HG03565 (cell line): Measurements from ENCODE around the gene LYSMD3.

ENCODE experiments used
- ATAC-seq: cut with Tn5 transposase; IDR thresholded peaks from one replicate; pipeline ENCODE4 v1.9.1; 2021; ENCODE audit warnings: mild to moderate bottlenecking, moderate library complexity; ENCODE audit not compliant: unreplicated experiment

Gene LYSMD3

GRCh38 chr5:90548069-90548593, 18.7 kb upstream of the LYSMD3 start:
- ATAC-seq, result no peak

GRCh38 chr5:90547072-90547536, 17.7 kb upstream of the LYSMD3 start:
- ATAC-seq, result no peak

GRCh38 chr5:90546216-90546837, 16.9 kb upstream of the LYSMD3 start:
- no peak for ATAC-seq

GRCh38 chr5:90545511-90545910, 16.1 kb upstream of the LYSMD3 start:
- no peak for ATAC-seq

GRCh38 chr5:90542827-90543519, 13.6 kb upstream of the LYSMD3 start:
- ATAC-seq, result no peak

GRCh38 chr5:90534922-90535321, 5.5 kb upstream of the LYSMD3 start:
- ATAC-seq, result no peak

- ATAC-seq, result no peak
Observed at GRCh38 chr5:90533794-90534193, 4.4 kb upstream of the LYSMD3 start.

- ATAC-seq, result no peak
Observed at GRCh38 chr5:90530736-90531487, 1.5 kb upstream of the LYSMD3 start.

- peak; percentile 33 for ATAC-seq
Observed at GRCh38 chr5:90529939-90530677, 724 bp upstream of the LYSMD3 start.

GRCh38 chr5:90528601-90529193, 687 bp downstream of the LYSMD3 start:
- ATAC-seq, result no peak

- ATAC-seq, result no peak
Observed at GRCh38 chr5:90519081-90519480, 10.3 kb downstream of the LYSMD3 start.

GRCh38 chr5:90518661-90519060, 10.7 kb downstream of the LYSMD3 start:
- ATAC-seq, result no peak

- ATAC-seq, result no peak
Observed at GRCh38 chr5:90514520-90514919, 14.9 kb downstream of the LYSMD3 start.

GRCh38 chr5:90510438-90510837, 18.9 kb downstream of the LYSMD3 start:
- no peak for ATAC-seq

GRCh38 chr5:90506221-90506620, 23.2 kb downstream of the LYSMD3 start:
- no peak for ATAC-seq

- no peak for ATAC-seq
Observed at GRCh38 chr5:90504743-90505142, 24.6 kb downstream of the LYSMD3 start.

GRCh38 chr5:90503596-90503995, 25.8 kb downstream of the LYSMD3 start:
- ATAC-seq, result no peak

- ATAC-seq, result no peak
Observed at GRCh38 chr5:90495146-90495545, 34.2 kb downstream of the LYSMD3 start.

- no peak for ATAC-seq
Observed at GRCh38 chr5:90494043-90494442, 35.3 kb downstream of the LYSMD3 start.

- ATAC-seq, result no peak
Observed at GRCh38 chr5:90488791-90489190, 40.6 kb downstream of the LYSMD3 start.

GRCh38 chr5:90484540-90484939, 44.8 kb downstream of the LYSMD3 start:
- ATAC-seq, result no peak
